LHCN-M2 (cell line): ENCODE results near the gene POMZP3. TPM values are rescaled to one million over a fixed set of nuclear protein-coding genes. Genes with fewer than 3 reads are reported as not detected.
"Not testable (repeated sequence)": the region's sequence is repeated elsewhere in the genome, so short reads cannot be mapped to it uniquely, and the experiment has no call there.

Experiments used
- DNase-seq: peaks from one replicate; pipeline ENCODE4 v3.0.0-alpha.2; 2012; ENCODE audit warnings: low read depth
- total RNA-seq: library from RNA; depleted of rRNA; stranded (reverse); fragments of >200 nt; gene quantifications from 2 replicates; pipeline ENCODE4 v1.2.3, GENCODE V29; 2014; rRNA removed

The POMZP3 gene
- total RNA-seq, 1 experiment from 2014 or later: 25.8 TPM

DNA sequence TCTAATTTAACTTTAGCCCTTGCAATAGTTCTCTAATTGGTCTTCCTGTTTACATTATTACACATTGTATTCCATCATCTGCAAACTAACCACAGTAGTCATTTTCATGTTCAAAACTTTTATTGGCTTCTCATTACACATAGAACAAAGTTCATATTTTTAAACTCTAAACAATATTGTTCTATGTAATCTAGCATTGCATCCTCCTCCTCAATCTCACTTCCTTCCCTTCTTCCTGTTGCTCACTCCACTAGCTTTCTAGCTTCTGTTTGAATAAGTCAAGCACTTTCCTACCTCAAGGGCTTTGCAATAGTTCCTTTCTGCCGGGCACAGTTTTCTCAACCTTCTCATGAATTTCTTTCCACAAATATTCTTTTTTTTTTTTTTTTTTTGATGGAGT, 38.5 kb downstream of the POMZP3 start:
- not testable (repeated sequence) for DNase-seq

- not testable (repeated sequence) for DNase-seq
Measured at GRCh38 chr7:76586585-76587315, 40.3 kb downstream of the POMZP3 start.

DNA sequence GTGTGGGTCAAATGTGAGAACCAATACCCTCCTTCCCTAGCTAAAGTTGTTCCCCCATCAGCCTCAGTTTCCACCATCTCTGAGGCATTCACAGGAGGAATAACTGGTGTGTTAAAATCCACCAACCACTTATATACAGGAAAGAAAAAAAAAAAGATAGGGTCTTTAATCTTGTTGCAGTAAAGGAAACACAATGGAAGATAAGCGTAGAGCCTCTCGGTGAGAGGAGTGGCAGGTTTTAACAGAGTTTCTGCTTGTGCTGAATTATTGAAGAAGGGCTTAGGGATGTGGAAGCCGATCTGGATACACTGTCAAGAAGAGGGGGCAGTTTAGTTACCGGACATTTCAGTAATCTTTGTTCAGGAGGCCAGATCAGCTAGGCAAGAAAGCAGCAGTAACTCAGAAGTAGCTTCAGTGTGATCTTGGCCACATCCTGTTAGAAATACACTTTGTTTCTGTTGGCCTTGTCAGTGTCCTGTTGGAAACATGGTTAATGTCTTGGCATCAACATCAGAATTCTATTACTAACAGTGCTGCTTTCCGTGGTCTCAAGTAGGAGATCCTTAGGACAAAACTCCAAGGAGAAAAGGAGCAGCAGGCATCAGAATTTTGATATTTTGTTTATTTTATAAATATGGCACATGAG, 43.3 kb downstream of the POMZP3 start:
- peak; percentile 66 for DNase-seq

GRCh38 chr7:76582848-76583631, 44.0 kb downstream of the POMZP3 start:
- DNase-seq: peak; percentile 85

DNA sequence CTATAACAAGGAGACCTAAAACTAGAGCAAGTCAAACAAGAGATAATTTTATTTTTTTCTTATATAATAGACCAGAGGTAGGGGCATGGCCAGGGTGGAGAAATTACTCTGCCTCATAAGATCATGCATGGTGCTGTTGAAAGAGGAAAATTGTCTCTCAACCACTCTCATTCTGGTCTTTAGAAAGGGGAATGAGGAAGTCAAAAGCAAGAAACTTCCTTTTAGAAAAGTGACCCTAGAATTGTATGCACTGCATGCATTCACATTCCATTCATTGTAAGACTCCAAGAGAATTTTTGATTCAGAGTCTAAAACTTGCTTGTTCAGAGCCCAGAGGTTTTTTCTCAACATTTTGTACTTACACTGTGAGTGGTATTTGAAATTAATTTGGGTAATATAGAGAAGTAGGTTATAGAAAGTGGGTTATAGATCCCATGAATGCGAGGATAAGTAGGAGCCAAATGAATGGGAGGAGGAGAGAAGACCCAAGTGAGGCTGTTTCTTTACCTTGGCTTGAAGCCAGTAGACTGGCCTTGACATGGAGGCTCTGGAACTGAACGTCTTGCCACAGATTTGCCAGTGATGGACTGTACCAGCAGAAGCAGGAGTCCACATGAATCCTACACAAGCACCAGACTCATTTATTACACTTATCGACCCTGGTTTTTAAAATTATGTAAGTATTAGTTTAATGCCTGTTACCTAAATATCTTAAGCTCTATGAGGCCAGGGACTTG, 51.0 kb downstream of the POMZP3 start:
- DNase-seq: peak; percentile 19

DNA sequence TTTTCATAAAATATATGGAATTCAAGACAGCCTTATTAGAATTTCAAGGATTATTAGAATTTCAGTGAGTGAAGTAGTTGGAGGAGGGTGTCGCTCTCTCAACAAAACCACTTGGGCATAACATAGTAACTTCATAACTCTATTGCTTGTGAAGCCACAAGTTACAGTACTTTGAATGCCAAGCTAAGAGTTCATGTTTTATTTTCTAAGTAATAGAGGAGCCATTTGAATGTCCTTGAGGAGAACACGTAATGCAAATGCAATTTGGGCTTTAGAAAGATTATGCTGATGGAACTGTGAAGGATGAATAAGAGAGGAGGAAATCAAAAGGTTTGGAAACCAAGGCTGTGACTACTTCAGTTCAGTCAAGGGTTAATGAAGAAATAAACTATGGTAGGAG, 51.6 kb downstream of the POMZP3 start:
- not testable (repeated sequence) for DNase-seq

- DNase-seq: not testable (repeated sequence)
Measured at GRCh38 chr7:76572296-76572695, 54.8 kb downstream of the POMZP3 start.

DNA sequence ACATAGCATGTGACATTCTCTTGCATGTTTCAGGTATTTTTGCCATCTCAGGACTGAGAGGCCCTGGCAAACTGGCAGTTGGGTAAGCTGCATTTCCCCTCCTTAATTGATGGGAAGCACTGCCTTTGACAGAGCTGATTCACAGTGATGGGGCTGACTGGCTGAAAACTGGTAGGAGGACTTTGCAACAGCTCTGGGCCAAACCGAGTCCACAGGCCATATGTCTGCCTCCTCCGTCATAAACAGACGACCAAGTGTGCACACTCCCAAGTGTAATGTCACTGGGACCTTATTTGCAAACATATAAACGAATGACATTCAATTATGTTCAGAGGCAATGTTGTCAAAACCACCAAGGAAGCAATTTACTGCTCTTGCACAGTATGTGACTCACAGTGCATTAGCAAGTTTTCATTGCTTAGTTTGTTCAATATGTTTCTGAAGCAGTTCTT, 56.7 kb downstream of the POMZP3 start:
- DNase-seq: peak; percentile 21

GRCh38 chr7:76568742-76569141, 58.3 kb downstream of the POMZP3 start:
- DNase-seq: peak; percentile 47

DNA sequence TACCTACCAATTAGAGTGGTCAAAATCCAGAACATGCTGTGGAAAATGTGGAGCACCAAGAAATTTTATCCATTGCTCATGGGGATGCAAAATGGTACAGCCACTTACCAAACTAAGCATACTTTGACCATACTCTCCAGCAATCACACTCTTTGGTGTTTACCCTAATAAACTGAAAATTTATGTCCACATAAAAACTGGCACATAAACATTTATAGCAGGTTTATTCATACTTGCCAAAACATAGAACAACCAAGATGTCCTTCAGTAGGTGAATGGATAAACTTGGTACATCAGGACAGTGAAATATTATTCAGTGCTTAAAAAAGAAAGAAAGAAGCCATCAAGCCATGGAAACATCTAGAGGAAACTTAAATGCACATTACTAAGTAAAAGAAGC, 59.3 kb downstream of the POMZP3 start:
- DNase-seq: not testable (repeated sequence)

DNA sequence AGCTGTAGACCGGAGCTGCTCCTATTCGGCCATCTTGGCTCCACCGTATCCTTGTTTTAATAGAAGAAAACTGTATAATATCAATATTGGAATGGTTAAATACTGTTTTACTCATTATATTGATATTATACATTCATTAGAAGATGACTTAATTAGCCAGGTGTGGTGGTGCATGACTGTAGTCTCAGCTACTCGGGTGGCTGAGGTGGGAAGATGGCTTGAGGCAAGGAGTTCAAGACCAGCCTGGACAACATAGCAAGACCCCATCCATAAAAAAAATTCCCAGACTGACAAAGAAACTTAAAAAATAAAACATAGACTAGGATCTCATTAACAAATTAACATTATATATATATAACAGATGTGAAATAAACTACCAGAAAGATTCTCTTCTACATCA, 59.8 kb downstream of the POMZP3 start:
- not testable (repeated sequence) for DNase-seq

DNA sequence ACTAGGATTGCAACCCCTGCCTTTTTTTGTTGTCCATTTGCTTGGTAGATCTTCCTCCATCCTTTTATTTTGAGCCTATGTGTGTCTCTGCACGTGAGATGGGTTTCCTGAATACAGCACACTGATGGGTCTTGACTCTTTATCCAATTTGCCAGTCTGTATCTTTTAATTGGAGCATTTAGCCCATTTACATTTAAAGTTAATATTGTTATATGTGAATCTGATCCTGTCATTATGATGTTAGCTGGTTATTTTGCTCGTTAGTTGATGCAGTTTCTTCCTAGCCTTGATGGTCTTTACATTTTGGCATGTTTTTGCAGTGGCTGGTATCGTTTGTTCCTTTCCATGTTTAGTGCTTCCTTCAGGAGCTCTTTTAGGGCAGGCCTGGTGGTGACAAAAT, 62.1 kb downstream of the POMZP3 start:
- not testable (repeated sequence) for DNase-seq

- not testable (repeated sequence) for DNase-seq
Measured at GRCh38 chr7:76561342-76561741, 65.7 kb downstream of the POMZP3 start.

GRCh38 chr7:76560157-76560556, 66.9 kb downstream of the POMZP3 start:
- not testable (repeated sequence) for DNase-seq

Other genes starting within 250 kb of the POMZP3 start
- gene SSC4D, start 217.6 kb downstream of the POMZP3 start, total RNA-seq: 0.29 and 0.71 TPM in 2 replicates
- gene ZP3, start 202.3 kb downstream of the POMZP3 start, total RNA-seq: 2.7 TPM in 1 of 2 replicates, not detected in the other
- 22.4 and 33.0 TPM in 2 replicates for gene DTX2, start 165.6 kb downstream of the POMZP3 start, total RNA-seq
- 0.46 TPM in 1 of 2 replicates, not detected in the other for gene UPK3B, start 116.7 kb downstream of the POMZP3 start, total RNA-seq
- not detected in 2 replicates for gene SPDYE16, start 84.0 kb downstream of the POMZP3 start, total RNA-seq